Fibroblast of mammary gland (primary cell): Measurements from ENCODE around the gene QKI.

Experiments
- DNase-seq: peaks from one replicate; pipeline ENCODE4 v3.0.0-alpha.2; 2010; ENCODE audit warnings: low read depth
- H3K4me3 ChIP-seq: 2 replicates; pipeline ENCODE4 v1.5.1; 2011; ENCODE audit warnings: low read depth, mild to moderate bottlenecking, low read length, moderate library complexity; ENCODE audit not compliant: control insufficient read depth
- TF ChIP-seq, protein P1 (sequence below): conservative IDR thresholded peaks from 2 replicates; pipeline ENCODE4 v1.5.1; 2011; ENCODE audit warnings: low read depth, low read length, inconsistent platforms; ENCODE audit not compliant: control insufficient read depth, insufficient read depth

Gene QKI

DNA sequence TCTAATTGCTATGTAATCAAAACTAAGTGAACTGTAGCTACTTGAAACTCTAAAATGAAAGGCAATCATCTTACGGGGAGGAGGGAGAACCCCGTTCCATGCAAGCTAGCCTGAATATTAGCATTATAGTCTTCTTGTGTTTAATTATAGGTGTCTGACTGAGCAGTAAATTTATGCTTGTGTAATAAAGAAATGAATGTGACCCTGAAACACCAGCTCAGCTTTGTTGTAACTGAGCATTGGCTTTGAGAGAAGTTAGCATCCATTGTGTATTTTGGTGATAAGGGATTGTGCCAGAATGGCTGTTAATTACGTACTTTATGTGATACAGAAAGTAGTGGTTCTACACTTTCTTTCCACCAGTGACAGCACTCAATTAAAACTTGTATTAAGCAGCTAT is 86.9 kb downstream of the QKI start:
- H3K4me3 ChIP-seq = no peak overlapping the region
- TF ChIP-seq, protein P1, sequence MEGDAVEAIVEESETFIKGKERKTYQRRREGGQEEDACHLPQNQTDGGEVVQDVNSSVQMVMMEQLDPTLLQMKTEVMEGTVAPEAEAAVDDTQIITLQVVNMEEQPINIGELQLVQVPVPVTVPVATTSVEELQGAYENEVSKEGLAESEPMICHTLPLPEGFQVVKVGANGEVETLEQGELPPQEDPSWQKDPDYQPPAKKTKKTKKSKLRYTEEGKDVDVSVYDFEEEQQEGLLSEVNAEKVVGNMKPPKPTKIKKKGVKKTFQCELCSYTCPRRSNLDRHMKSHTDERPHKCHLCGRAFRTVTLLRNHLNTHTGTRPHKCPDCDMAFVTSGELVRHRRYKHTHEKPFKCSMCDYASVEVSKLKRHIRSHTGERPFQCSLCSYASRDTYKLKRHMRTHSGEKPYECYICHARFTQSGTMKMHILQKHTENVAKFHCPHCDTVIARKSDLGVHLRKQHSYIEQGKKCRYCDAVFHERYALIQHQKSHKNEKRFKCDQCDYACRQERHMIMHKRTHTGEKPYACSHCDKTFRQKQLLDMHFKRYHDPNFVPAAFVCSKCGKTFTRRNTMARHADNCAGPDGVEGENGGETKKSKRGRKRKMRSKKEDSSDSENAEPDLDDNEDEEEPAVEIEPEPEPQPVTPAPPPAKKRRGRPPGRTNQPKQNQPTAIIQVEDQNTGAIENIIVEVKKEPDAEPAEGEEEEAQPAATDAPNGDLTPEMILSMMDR = no peak
- DNase-seq = no peak

DNA sequence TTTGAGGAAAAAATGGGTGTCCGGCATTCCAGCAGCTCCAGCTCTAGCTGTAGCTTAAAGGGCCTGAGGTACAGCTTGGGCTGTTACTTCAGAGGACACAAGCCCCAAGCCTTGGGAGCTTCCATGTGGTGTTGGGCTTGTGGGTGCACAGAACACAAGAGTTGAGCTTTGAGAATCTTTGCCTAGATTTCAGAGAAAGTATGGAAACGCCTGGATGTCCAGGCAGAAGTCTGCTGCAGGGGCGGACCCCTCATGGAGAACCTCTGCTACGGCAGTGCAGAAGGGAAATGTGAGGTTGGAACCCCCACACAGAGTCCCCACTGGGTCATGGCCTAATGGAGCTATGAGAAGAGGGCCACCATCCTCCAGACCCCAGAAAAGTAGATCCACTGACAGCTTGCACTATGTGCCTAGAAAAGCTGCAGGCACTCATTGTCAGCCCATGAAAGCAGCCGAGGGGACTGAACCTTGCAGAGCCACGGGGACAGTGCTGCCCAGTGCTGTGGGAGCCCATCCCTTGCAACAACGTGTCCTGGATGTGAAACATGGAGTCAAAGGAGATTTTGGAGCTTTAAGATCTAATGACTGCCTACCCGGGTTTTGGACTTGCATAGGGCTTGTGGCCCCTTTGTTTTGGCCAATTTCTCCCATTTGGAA is 90.6 kb downstream of the QKI start:
- no peak for DNase-seq
- no peak overlapping the region for H3K4me3 ChIP-seq
- TF ChIP-seq, protein P1 = no peak

DNA sequence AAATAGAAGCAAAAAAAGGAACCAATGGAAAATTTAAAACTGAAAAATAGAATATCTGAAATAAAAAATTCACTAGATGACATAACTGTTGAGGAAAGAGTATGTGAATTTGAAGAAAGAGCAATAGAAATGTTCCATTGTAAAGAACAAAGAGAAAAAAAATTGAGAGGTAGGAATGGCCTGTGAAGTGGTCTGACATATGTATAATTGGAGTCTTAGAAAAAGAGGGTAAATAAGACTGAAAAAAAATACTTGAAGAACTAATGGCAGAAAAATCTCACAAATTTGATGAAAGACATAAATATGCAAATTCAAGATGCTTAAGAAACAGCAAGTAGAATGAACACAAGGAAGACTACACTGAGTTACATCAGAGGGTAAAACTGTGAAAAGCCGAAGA is 93.4 kb downstream of the QKI start:
- DNase-seq = no peak
- H3K4me3 ChIP-seq = no peak overlapping the region
- TF ChIP-seq, protein P1 = no peak

DNA sequence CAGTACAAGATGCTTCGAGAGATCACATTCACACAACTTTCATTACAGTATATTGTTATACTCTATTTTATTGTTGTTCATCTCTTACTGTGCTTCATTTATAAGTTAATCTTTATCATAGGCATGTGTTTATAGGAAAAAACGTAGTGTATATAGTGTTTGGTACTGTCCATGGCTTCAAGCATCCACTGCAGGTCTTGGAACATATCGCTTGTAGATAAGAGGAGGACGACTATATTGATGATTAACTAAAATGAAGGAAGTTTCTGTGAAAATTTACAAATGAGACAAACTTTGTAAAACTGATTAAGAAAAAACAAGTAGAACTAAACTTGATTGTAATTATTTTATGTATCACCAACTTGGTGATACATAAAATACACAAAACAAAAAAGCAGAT is 98.5 kb downstream of the QKI start:
- H3K4me3 ChIP-seq = no peak overlapping the region
- TF ChIP-seq, protein P1 = no peak
- no peak for DNase-seq

DNA sequence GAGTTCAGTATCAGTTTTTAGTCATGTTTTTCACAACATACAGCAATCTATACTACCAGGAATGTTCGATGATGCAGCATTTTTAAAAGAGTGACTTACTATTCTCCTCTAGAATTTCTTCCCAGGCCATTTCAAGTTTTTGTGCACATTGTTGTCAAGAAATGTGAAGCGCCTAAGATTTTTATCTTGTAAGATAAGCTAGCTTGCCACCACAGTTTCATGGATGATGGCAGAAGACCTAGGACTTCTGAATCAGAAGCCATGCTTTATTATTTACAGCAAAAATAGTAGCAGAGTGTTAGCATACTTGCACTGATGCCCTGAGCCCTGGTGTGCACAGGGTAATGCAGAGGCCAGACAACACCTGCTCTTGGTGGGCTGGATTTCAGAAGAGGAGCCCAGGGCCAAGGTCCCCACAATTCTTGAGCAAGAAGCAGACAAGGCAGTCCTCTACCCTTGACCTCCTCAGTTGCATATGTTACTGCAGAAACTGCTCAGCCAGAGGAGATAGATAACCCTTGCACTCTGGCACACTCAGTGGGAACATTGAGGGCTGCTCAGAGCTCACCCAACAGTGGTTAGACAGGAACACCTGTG is 99.2 kb downstream of the QKI start:
- TF ChIP-seq, protein P1 = no peak
- DNase-seq = no peak
- H3K4me3 ChIP-seq = no peak overlapping the region

DNA sequence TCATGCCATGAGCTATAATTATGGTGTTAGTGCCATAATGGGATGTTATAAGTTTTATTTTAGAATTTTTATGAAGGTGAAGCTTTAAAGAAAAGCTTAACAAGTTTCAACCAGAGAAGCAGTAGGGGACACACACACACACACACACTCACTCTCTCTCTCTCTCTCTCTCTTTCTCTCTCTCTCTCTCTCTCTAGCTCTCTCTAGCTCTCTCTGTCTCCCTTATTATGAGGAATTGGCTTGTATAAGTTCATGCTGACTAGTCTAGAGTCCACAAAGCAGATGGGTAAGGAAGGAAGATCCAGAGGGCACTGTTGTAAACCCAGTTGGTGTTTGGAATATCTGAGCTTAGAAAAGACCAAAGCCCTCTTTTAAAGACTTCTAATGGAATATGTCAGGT is 102.4 kb downstream of the QKI start:
- no peak for DNase-seq
- no peak overlapping the region for H3K4me3 ChIP-seq
- TF ChIP-seq, protein P1 = no peak
